HG02884 (cell line): ENCODE measurements around the gene SETBP1.
A peak's percentile ranks its signal among the peaks of the same experiment; 100 is the strongest.
"Not testable (repeated sequence)": the region's sequence is repeated elsewhere in the genome, so short reads cannot be mapped to it uniquely, and the experiment has no call there.

Experiments
- ATAC-seq: cut with Tn5 transposase; IDR thresholded peaks from one replicate; pipeline ENCODE4 v1.9.1; 2021; ENCODE audit warnings: mild to moderate bottlenecking, moderate library complexity; ENCODE audit not compliant: unreplicated experiment

The SETBP1 gene

GRCh38 chr18:44788334-44788733 is 107.6 kb downstream of the SETBP1 start:
- no peak for ATAC-seq

- ATAC-seq: no peak
Measured at GRCh38 chr18:44789710-44790109, 109.0 kb downstream of the SETBP1 start.

- no peak for ATAC-seq
Measured at GRCh38 chr18:44790860-44791259, 110.2 kb downstream of the SETBP1 start.

GRCh38 chr18:44791520-44791919 is 110.8 kb downstream of the SETBP1 start:
- no peak for ATAC-seq

GRCh38 chr18:44792456-44793061 is 111.9 kb downstream of the SETBP1 start:
- no peak for ATAC-seq

GRCh38 chr18:44793194-44793593 is 112.5 kb downstream of the SETBP1 start:
- no peak for ATAC-seq

- no peak for ATAC-seq
Measured at GRCh38 chr18:44793685-44794084, 113.0 kb downstream of the SETBP1 start.

- no peak for ATAC-seq
Measured at GRCh38 chr18:44795241-44795640, 114.6 kb downstream of the SETBP1 start.

- ATAC-seq: no peak
Measured at GRCh38 chr18:44796429-44797428, 116.0 kb downstream of the SETBP1 start.

- ATAC-seq: no peak
Measured at GRCh38 chr18:44798433-44799048, 117.9 kb downstream of the SETBP1 start.

GRCh38 chr18:44799382-44799906 is 118.8 kb downstream of the SETBP1 start:
- peak; percentile 56 for ATAC-seq

- ATAC-seq: peak; percentile 24
Measured at GRCh38 chr18:44799907-44800421, 119.3 kb downstream of the SETBP1 start.

GRCh38 chr18:44800766-44801165 is 120.1 kb downstream of the SETBP1 start:
- not testable (repeated sequence) for ATAC-seq

GRCh38 chr18:44801781-44802180 is 121.1 kb downstream of the SETBP1 start:
- no peak for ATAC-seq

GRCh38 chr18:44802508-44802907 is 121.8 kb downstream of the SETBP1 start:
- ATAC-seq: no peak

GRCh38 chr18:44803019-44803650 is 122.4 kb downstream of the SETBP1 start:
- ATAC-seq: no peak

GRCh38 chr18:44804033-44804432 is 123.3 kb downstream of the SETBP1 start:
- no peak for ATAC-seq

- no peak for ATAC-seq
Measured at GRCh38 chr18:44805176-44805575, 124.5 kb downstream of the SETBP1 start.

GRCh38 chr18:44805643-44806042 is 125.0 kb downstream of the SETBP1 start:
- no peak for ATAC-seq

- ATAC-seq: no peak
Measured at GRCh38 chr18:44807766-44808165, 127.1 kb downstream of the SETBP1 start.
